Skeletal muscle satellite cell (primary cell): ENCODE measurements around the gene RETN. TPM values are rescaled to one million over a fixed set of nuclear protein-coding genes. Genes with fewer than 3 reads are reported as not detected.

Source experiments
- H3K27me3 ChIP-seq: 2 replicates; pipeline ENCODE4 v1.7.0; 2013; ENCODE audit warnings: low read length; ENCODE audit not compliant: control insufficient read depth, insufficient read depth
- H3K36me3 ChIP-seq: 2 replicates; pipeline ENCODE4 v1.7.0; 2013; ENCODE audit warnings: mild to moderate bottlenecking, control low read depth, low read length; ENCODE audit not compliant: insufficient read depth
- H3K4me1 ChIP-seq: 2 replicates; pipeline ENCODE4 v1.7.0; 2013; ENCODE audit warnings: low read length; ENCODE audit not compliant: control insufficient read depth, insufficient read depth
- H3K4me2 ChIP-seq: 2 replicates; pipeline ENCODE4 v1.7.0; 2013; ENCODE audit warnings: mild to moderate bottlenecking, low read length
- H3K4me3 ChIP-seq: 2 replicates; pipeline ENCODE4 v1.7.0; 2013; ENCODE audit warnings: low read length
- H3K9ac ChIP-seq: 2 replicates; pipeline ENCODE4 v1.7.0; 2013; ENCODE audit warnings: mild to moderate bottlenecking, low read depth, low read length, moderate library complexity
- H3K9me3 ChIP-seq: replicated peaks from 2 replicates; pipeline ENCODE4 v1.7.0; 2013; ENCODE audit warnings: mild to moderate bottlenecking, control low read depth, low read length
- total RNA-seq: library from RNA; depleted of rRNA; stranded (reverse); fragments of >200 nt; gene quantifications from 2 replicates; pipeline ENCODE4 v1.2.3, GENCODE V29; 2012; rRNA removed

Gene RETN
- total RNA-seq, result not detected in 2 replicates

- Histone ChIP-seq H3K9ac (no peak within 1 kb of the TSS), H3K27me3 (peaks cover 13% of the 10 kb centered on the region), H3K9me3 (no peaks in the 10 kb centered on the region), H3K36me3 (no peaks in the 10 kb centered on the region), H3K4me3 (no peak within 1 kb of the TSS), H3K4me1 (no peaks in the 10 kb centered on the region), H3K4me2 (no peak within 1 kb of the TSS)
Measured at GRCh38 chr19:7668842-7669241, at the start of gene RETN. Gene RETN, plus strand, starts transcription at chr19:7669049. Its CDS starts 278 bp downstream, at chr19:7669327.

- Histone ChIP-seq H3K9me3 (no peaks in the 10 kb centered on the region), H3K4me1 (peaks cover 10% of the 10 kb centered on the region), H3K4me3 (no peak overlapping the region), H3K4me2 (no peak overlapping the region), H3K36me3 (peaks cover 39% of the 10 kb centered on the region), H3K9ac (no peak overlapping the region), H3K27me3 (no peaks in the 10 kb centered on the region)
Measured at GRCh38 chr19:7619671-7620441, 49.0 kb upstream of the RETN start.

GRCh38 chr19:7620442-7621412 is 48.1 kb upstream of the RETN start:
- peaks cover 41% of the 10 kb centered on the region for H3K36me3 ChIP-seq
- no peak overlapping the region for H3K4me2 ChIP-seq
- peaks cover 10% of the 10 kb centered on the region for H3K4me1 ChIP-seq
- no peaks in the 10 kb centered on the region for H3K27me3 ChIP-seq
- H3K9ac ChIP-seq, result no peak overlapping the region
- H3K4me3 ChIP-seq, result no peak overlapping the region
- H3K9me3 ChIP-seq, result no peaks in the 10 kb centered on the region

- Histone ChIP-seq H3K4me2 (no peak overlapping the region), H3K9me3 (no peaks in the 10 kb centered on the region), H3K36me3 (peaks cover 52% of the 10 kb centered on the region), H3K4me3 (no peak overlapping the region), H3K9ac (no peak overlapping the region), H3K27me3 (no peaks in the 10 kb centered on the region), H3K4me1 (peaks cover 11% of the 10 kb centered on the region)
Measured at GRCh38 chr19:7622933-7623685, 45.7 kb upstream of the RETN start.

GRCh38 chr19:7623725-7624603 is 44.9 kb upstream of the RETN start:
- no peaks in the 10 kb centered on the region for H3K27me3 ChIP-seq
- no peak overlapping the region for H3K4me2 ChIP-seq
- H3K9me3 ChIP-seq, result no peaks in the 10 kb centered on the region
- no peak overlapping the region for H3K4me3 ChIP-seq
- H3K9ac ChIP-seq, result no peak overlapping the region
- peaks cover 52% of the 10 kb centered on the region for H3K36me3 ChIP-seq
- H3K4me1 ChIP-seq, result peaks cover 10% of the 10 kb centered on the region

- H3K4me1 ChIP-seq, result peaks cover 7% of the 10 kb centered on the region
- no peak overlapping the region for H3K9ac ChIP-seq
- peaks cover 49% of the 10 kb centered on the region for H3K36me3 ChIP-seq
- no peaks in the 10 kb centered on the region for H3K9me3 ChIP-seq
- H3K27me3 ChIP-seq, result no peaks in the 10 kb centered on the region
- H3K4me2 ChIP-seq, result no peak overlapping the region
- H3K4me3 ChIP-seq, result no peak overlapping the region
Measured at GRCh38 chr19:7624810-7625209, 44.0 kb upstream of the RETN start.

GRCh38 chr19:7625763-7626372 is 43.0 kb upstream of the RETN start:
- H3K9ac ChIP-seq, result no peak overlapping the region
- H3K36me3 ChIP-seq, result peaks cover 41% of the 10 kb centered on the region
- H3K4me3 ChIP-seq, result no peak overlapping the region
- no peaks in the 10 kb centered on the region for H3K27me3 ChIP-seq
- peaks cover 14% of the 10 kb centered on the region for H3K4me1 ChIP-seq
- no peaks in the 10 kb centered on the region for H3K9me3 ChIP-seq
- H3K4me2 ChIP-seq, result no peak overlapping the region

- H3K9me3 ChIP-seq, result no peaks in the 10 kb centered on the region
- no peaks in the 10 kb centered on the region for H3K27me3 ChIP-seq
- H3K4me3 ChIP-seq, result no peak overlapping the region
- H3K9ac ChIP-seq, result no peak overlapping the region
- peaks cover 31% of the 10 kb centered on the region for H3K36me3 ChIP-seq
- H3K4me1 ChIP-seq, result peaks cover 14% of the 10 kb centered on the region
- H3K4me2 ChIP-seq, result no peak overlapping the region
Measured at GRCh38 chr19:7627166-7627565, 41.7 kb upstream of the RETN start.

- H3K27me3 ChIP-seq, result no peaks in the 10 kb centered on the region
- peaks cover 14% of the 10 kb centered on the region for H3K4me1 ChIP-seq
- no peaks in the 10 kb centered on the region for H3K9me3 ChIP-seq
- peaks cover 16% of the 10 kb centered on the region for H3K36me3 ChIP-seq
- H3K9ac ChIP-seq, result peak overlapping the region; percentile 98
- H3K4me3 ChIP-seq, result peak overlapping the region; percentile 92
- peak overlapping the region; percentile 98 for H3K4me2 ChIP-seq
Measured at GRCh38 chr19:7628589-7629311, 40.1 kb upstream of the RETN start.
